Ramos (cell line): ENCODE measurements around the gene ACE2.

ENCODE experiments used
- in situ Hi-C: fragments of 300-500 bp; cut with MboI; formaldehyde crosslinking; loops from one replicate; pipeline ENCODE4 v1.14.3; 2022; ENCODE audit warnings: low sequenced_read_pairs; ENCODE audit not compliant: unreplicated experiment

The ACE2 gene

GRCh38 chrX:15579778-15580747 is 20.7 kb downstream of the ACE2 start:
- in situ Hi-C loops, result no loop called here

- in situ Hi-C loops, result no loop called here
Measured at GRCh38 chrX:15576019-15576418, 24.7 kb downstream of the ACE2 start.

- in situ Hi-C loops, result no loop called here
Measured at GRCh38 chrX:15574017-15574416, 26.7 kb downstream of the ACE2 start.

- in situ Hi-C loops, result no loop called here
Measured at GRCh38 chrX:15570145-15570544, 30.6 kb downstream of the ACE2 start.

- in situ Hi-C loops, result no loop called here
Measured at GRCh38 chrX:15567886-15568616, 32.7 kb downstream of the ACE2 start.

GRCh38 chrX:15567267-15567666 is 33.5 kb downstream of the ACE2 start:
- in situ Hi-C loops, result no loop called here

GRCh38 chrX:15566244-15566643 is 34.5 kb downstream of the ACE2 start:
- in situ Hi-C loops, result no loop called here

- in situ Hi-C loops, result no loop called here
Measured at GRCh38 chrX:15564981-15565579, 35.7 kb downstream of the ACE2 start.

GRCh38 chrX:15563056-15563455 is 37.7 kb downstream of the ACE2 start:
- in situ Hi-C loops, result no loop called here

- in situ Hi-C loops, result no loop called here
Measured at GRCh38 chrX:15560924-15561323, 39.8 kb downstream of the ACE2 start.

GRCh38 chrX:15559227-15559626 is 41.5 kb downstream of the ACE2 start:
- in situ Hi-C loops, result no loop called here

- in situ Hi-C loops, result no loop called here
Measured at GRCh38 chrX:15549189-15550012, 51.4 kb downstream of the ACE2 start.

- in situ Hi-C loops, result no loop called here
Measured at GRCh38 chrX:15547356-15547755, 53.4 kb downstream of the ACE2 start.

- in situ Hi-C loops, result no loop called here
Measured at GRCh38 chrX:15546745-15547144, 54.0 kb downstream of the ACE2 start.

GRCh38 chrX:15530318-15530717 is 70.4 kb downstream of the ACE2 start:
- in situ Hi-C loops, result no loop called here

GRCh38 chrX:15529165-15529564 is 71.6 kb downstream of the ACE2 start:
- in situ Hi-C loops, result no loop called here

GRCh38 chrX:15525664-15526416 is 74.9 kb downstream of the ACE2 start:
- in situ Hi-C loops, result no loop called here

- in situ Hi-C loops, result no loop called here
Measured at GRCh38 chrX:15524417-15524816, 76.3 kb downstream of the ACE2 start.

- in situ Hi-C loops, result no loop called here
Measured at GRCh38 chrX:15523088-15523487, 77.7 kb downstream of the ACE2 start.
